Measurements from ENCODE around the gene TKTL2.

The TKTL2 gene

DNA sequence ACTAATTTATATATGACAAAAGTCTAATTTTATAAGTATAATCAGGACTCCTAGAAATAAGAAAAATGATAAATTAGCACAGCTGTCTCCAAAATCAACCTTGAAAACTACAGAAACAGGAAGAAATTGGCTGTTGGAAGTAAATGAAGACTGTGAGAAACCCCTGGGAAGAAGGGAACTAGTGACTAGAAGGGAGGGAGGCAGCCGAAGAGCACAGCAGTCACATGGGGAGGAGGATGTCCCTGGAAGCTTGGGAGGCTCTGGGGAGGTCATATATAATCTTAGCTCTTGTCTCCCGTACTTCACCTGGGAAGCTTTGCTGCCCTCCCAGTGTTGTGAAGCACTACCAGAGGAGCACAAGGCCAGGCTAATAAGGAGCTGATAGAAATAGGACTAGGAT is 12.0 kb upstream of the TKTL2 start:
- Histone ChIP-seq H3K9ac (ENCODE audit: low read depth, low read length) (no peak overlapping the region), H3K27me3 (ENCODE audit: insufficient read depth, low read length) (no peaks in the 10 kb centered on the region), H3K36me3 (ENCODE audit: insufficient read depth, low read length) (no peaks in the 10 kb centered on the region), H3K9me3 (ENCODE audit: insufficient read depth, low read depth, low read length) (no peaks in the 10 kb centered on the region), H3K4me3 (ENCODE audit: low read length) (no peak overlapping the region), H3K27ac (ENCODE audit: low read depth, low read length) (no peak overlapping the region), H3K4me1 (ENCODE audit: insufficient read depth, low read length) (peaks cover 4% of the 10 kb centered on the region; the same call in 1 of the 2 replicates)
- 94% methylated on average over 2 of the region's 2 CpGs for WGBS

DNA sequence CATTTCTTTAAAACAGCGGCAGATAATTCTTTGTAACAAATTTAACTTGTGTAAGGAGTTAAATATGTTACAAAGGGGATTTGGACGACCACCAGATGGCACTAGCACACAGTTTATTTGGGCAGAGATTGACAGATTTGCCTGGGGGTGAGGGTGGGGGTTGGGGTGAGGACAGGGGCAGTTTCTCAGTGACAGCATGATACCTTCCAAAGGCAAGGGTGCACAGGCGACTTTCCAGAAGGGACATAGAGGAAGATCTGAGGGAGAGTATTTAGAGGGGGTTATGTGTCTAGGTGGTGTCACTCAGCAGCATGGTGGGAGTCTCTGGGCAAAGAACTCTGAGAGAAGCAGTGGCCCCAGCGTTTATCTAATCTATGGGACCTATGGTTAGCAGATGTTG is 11.4 kb upstream of the TKTL2 start:
- Histone ChIP-seq H3K9ac (ENCODE audit: low read depth, low read length) (no peak overlapping the region), H3K27me3 (ENCODE audit: insufficient read depth, low read length) (no peaks in the 10 kb centered on the region), H3K27ac (ENCODE audit: low read depth, low read length) (no peak overlapping the region), H3K9me3 (ENCODE audit: insufficient read depth, low read depth, low read length) (no peaks in the 10 kb centered on the region), H3K4me3 (ENCODE audit: low read length) (no peak overlapping the region), H3K36me3 (ENCODE audit: insufficient read depth, low read length) (no peaks in the 10 kb centered on the region), H3K4me1 (ENCODE audit: insufficient read depth, low read length) (peaks cover 4% of the 10 kb centered on the region; the same call in 1 of the 2 replicates)
- WGBS: 40% methylated on average over 4 of the region's 4 CpGs

DNA sequence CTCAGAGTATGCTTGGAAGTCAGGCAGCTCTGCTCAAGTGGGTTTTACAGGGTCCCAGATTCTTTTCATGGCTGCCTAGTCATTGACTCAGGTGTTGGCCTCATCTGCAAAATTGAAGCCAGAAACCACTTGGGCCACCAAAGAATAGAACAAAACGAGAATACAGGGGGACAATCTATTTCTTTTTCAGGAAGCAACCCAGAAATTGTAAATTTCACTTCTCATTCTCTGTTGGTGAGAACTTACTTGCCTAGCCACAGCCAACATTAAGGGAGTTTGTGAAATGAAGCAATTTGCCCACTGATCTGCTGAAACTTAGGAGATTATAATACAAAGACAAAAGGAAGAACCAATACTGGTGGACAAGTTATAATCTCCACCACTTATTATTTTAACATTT is 8.6 kb upstream of the TKTL2 start:
- Histone ChIP-seq H3K36me3 (ENCODE audit: insufficient read depth, low read length) (no peaks in the 10 kb centered on the region), H3K9ac (ENCODE audit: low read depth, low read length) (no peak overlapping the region), H3K4me1 (ENCODE audit: insufficient read depth, low read length) (peaks cover 4% of the 10 kb centered on the region; the same call in 1 of the 2 replicates), H3K27ac (ENCODE audit: low read depth, low read length) (no peak overlapping the region), H3K4me3 (ENCODE audit: low read length) (no peak overlapping the region), H3K27me3 (ENCODE audit: insufficient read depth, low read length) (no peaks in the 10 kb centered on the region), H3K9me3 (ENCODE audit: insufficient read depth, low read depth, low read length) (no peaks in the 10 kb centered on the region)
- 92% methylated on average over 1 of the region's 1 CpG for WGBS

DNA sequence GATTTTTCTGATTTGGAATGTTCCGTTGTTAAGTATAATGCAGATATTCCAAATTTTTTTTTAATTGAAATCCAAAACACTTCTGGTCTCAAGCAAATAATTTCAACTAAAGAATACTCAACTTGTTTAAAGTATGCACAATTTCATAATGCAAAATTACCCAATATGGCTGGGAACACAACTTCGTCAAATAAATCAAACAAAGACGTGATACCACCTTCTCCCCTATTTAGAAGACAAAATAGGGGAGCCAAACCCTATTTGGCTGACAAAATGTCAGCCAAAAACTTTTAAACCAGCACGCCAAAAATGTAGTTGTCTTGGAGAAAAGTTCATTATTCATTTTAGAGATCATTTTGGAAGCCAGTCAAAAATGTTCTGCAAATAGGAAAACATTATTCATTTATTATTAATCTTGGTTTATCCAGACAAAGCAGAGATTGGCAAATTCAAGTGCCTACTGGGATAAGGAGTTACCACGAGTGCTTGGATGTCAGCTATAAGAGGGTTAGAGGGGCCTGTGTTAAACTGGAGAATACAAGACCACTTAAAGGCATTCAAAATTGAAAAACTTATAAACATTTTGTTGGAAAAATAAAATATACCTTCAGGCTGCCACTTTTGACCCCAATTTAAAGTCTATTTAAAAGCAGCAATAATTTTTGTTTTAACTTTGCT is 3.3 kb upstream of the TKTL2 start:
- no peak overlapping the region for H3K4me3 ChIP-seq (ENCODE audit: low read length)
- no peaks in the 10 kb centered on the region for H3K9me3 ChIP-seq (ENCODE audit: insufficient read depth, low read depth, low read length)
- 95% methylated on average over 5 of the region's 5 CpGs for WGBS
- no peak overlapping the region for H3K9ac ChIP-seq (ENCODE audit: low read depth, low read length)
- H3K27ac ChIP-seq (ENCODE audit: low read depth, low read length): no peak overlapping the region
- no peaks in the 10 kb centered on the region for H3K27me3 ChIP-seq (ENCODE audit: insufficient read depth, low read length)
- H3K36me3 ChIP-seq (ENCODE audit: insufficient read depth, low read length): no peaks in the 10 kb centered on the region
- no peaks in the 10 kb centered on the region for H3K4me1 ChIP-seq (ENCODE audit: insufficient read depth, low read length)

DNA sequence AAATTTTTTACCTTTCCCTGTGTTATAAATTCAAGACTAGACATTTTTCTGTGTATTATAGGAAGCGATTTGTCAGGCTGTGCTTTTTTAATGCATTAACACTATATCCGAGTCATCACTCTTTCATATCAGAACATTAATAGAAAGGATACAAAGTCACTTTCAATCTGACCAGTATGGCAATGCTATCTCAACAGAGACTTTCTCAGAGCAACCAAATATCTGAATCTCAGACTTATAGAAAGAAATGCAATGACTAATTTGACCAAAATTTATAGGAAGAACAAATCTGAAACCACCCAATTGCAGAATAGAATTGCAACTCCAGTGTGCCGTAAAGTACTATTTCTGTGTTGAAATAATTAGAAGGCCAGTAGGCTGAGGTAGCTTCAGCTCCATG is 473 bp upstream of the TKTL2 start:
- H3K36me3 ChIP-seq (ENCODE audit: insufficient read depth, low read length): no peaks in the 10 kb centered on the region
- WGBS: 98% methylated on average over 3 of the region's 3 CpGs
- H3K9ac ChIP-seq (ENCODE audit: low read depth, low read length): no peak overlapping the region
- no peak overlapping the region for H3K4me3 ChIP-seq (ENCODE audit: low read length)
- H3K4me1 ChIP-seq (ENCODE audit: insufficient read depth, low read length): no peaks in the 10 kb centered on the region
- no peaks in the 10 kb centered on the region for H3K27me3 ChIP-seq (ENCODE audit: insufficient read depth, low read length)
- H3K9me3 ChIP-seq (ENCODE audit: insufficient read depth, low read depth, low read length): no peaks in the 10 kb centered on the region
- no peak overlapping the region for H3K27ac ChIP-seq (ENCODE audit: low read depth, low read length)

DNA sequence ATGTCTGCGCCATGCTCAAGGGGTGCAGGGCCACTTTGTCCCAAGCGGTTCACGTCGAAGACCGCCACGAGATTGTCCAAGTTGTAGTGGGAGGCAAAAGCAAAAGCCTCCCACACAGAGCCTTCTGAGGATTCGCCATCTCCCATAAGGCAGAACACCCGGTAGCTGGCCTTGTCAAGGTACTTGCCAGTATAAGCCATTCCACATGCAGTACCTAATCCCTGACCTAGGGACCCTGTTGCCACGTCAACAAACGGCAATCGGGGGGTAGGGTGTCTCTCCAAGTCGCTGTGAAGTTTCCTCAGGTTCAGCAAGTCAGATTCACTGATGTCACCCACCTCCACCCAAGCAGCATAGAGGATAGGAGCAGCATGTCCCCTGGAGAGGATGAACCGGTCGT is 424 bp downstream of the TKTL2 start:
- H3K4me3 ChIP-seq (ENCODE audit: low read length): no peak overlapping the region
- H3K27me3 ChIP-seq (ENCODE audit: insufficient read depth, low read length): no peaks in the 10 kb centered on the region
- no peaks in the 10 kb centered on the region for H3K36me3 ChIP-seq (ENCODE audit: insufficient read depth, low read length)
- WGBS: 97% methylated on average over 14 of the region's 14 CpGs
- no peak overlapping the region for H3K27ac ChIP-seq (ENCODE audit: low read depth, low read length)
- no peaks in the 10 kb centered on the region for H3K9me3 ChIP-seq (ENCODE audit: insufficient read depth, low read depth, low read length)
- no peaks in the 10 kb centered on the region for H3K4me1 ChIP-seq (ENCODE audit: insufficient read depth, low read length)
- no peak overlapping the region for H3K9ac ChIP-seq (ENCODE audit: low read depth, low read length)

DNA sequence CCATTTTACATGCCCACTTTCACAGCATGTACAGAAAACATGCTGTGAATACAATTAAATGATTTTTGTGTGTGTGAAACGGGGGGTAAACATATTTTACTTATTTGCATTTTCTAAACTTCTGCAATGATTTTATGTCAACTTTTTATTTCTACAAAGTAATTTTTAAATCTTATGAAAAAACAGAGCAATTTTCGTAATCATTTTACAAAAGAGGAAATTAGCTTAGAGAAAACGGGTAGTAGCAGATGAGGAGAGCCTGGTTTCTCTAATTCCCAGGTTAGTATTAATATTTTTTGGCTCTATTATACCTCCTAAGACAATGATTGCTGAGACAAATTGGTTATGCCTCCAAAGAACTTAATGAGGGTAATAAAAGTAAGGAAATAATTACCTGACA is 3.2 kb downstream of the TKTL2 start:
- no CpG with 5 or more reads among the region's 3 CpGs for WGBS
- Histone ChIP-seq H3K4me3 (ENCODE audit: low read length) (no peak overlapping the region), H3K9me3 (ENCODE audit: insufficient read depth, low read depth, low read length) (no peaks in the 10 kb centered on the region), H3K9ac (ENCODE audit: low read depth, low read length) (no peak overlapping the region), H3K27me3 (ENCODE audit: insufficient read depth, low read length) (no peaks in the 10 kb centered on the region), H3K4me1 (ENCODE audit: insufficient read depth, low read length) (no peaks in the 10 kb centered on the region), H3K36me3 (ENCODE audit: insufficient read depth, low read length) (no peaks in the 10 kb centered on the region), H3K27ac (ENCODE audit: low read depth, low read length) (no peak overlapping the region)

DNA sequence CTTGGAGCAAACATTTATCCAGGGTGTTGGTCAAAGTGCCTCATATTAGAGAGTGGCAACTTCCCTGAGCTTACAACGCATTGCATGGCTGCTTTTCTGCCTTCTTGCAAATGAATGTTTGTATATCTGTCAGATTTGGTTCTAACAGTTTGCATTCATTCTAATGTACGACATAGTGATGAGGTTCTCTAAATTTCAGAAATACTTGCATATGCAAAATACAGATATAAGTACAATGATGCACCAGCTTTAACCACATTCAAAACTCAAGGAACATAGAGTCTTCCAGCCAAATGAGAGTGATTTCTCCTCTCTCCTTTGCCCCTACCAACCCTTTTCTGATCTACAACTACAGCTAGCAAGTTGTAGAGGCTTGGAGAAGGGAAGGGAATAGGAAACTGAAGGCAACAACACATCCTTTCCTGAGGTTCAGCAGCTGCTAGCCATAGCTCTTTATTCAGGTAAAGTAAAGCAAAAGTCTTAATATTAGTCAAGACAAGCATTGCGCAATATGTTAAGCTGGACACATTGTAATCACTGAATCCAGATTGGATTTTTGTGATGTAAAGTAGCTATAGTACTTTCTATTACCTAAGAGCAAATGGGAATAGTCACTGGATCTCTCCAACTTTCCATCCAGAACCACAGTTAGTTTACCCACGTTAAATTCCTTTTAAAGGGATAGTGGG is 6.3 kb downstream of the TKTL2 start:
- 100% methylated on average over 3 of the region's 4 CpGs for WGBS

DNA sequence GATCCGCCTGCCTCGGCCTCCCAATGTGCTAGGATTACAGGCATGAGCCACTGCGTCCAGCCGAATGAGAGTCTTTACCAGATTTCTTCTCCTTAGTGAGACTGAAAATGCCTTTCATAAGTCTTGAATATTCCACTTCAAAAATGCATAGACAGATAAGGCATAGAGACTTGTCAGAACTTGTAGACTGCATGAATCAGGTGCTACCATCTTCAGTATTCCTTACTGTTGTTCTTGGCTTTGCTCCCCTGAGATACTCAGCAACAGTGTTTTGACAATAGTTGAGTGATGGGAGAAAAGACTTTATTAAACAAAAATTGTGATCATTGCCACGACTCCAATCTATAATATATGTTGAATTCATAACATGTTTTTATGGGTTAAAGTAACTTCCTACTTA is 11.0 kb downstream of the TKTL2 start:
- Histone ChIP-seq H3K27me3 (ENCODE audit: insufficient read depth, low read length) (no peaks in the 10 kb centered on the region), H3K4me1 (ENCODE audit: insufficient read depth, low read length) (no peaks in the 10 kb centered on the region), H3K36me3 (ENCODE audit: insufficient read depth, low read length) (no peaks in the 10 kb centered on the region), H3K9ac (ENCODE audit: low read depth, low read length) (no peak overlapping the region), H3K9me3 (ENCODE audit: insufficient read depth, low read depth, low read length) (no peaks in the 10 kb centered on the region), H3K4me3 (ENCODE audit: low read length) (no peak overlapping the region), H3K27ac (ENCODE audit: low read depth, low read length) (no peak overlapping the region)
- WGBS: 97% methylated on average over 4 of the region's 5 CpGs

More for the DNA sequence above, 6.3 kb downstream of the TKTL2 start:
- H3K27ac ChIP-seq (ENCODE audit: low read depth, low read length): no peak overlapping the region
- H3K9me3 ChIP-seq (ENCODE audit: insufficient read depth, low read depth, low read length): no peaks in the 10 kb centered on the region
- H3K4me1 ChIP-seq (ENCODE audit: insufficient read depth, low read length): no peaks in the 10 kb centered on the region
- no peaks in the 10 kb centered on the region for H3K36me3 ChIP-seq (ENCODE audit: insufficient read depth, low read length)
- H3K27me3 ChIP-seq (ENCODE audit: insufficient read depth, low read length): no peaks in the 10 kb centered on the region
- no peak overlapping the region for H3K9ac ChIP-seq (ENCODE audit: low read depth, low read length)
- no peak overlapping the region for H3K4me3 ChIP-seq (ENCODE audit: low read length)

DNA sequence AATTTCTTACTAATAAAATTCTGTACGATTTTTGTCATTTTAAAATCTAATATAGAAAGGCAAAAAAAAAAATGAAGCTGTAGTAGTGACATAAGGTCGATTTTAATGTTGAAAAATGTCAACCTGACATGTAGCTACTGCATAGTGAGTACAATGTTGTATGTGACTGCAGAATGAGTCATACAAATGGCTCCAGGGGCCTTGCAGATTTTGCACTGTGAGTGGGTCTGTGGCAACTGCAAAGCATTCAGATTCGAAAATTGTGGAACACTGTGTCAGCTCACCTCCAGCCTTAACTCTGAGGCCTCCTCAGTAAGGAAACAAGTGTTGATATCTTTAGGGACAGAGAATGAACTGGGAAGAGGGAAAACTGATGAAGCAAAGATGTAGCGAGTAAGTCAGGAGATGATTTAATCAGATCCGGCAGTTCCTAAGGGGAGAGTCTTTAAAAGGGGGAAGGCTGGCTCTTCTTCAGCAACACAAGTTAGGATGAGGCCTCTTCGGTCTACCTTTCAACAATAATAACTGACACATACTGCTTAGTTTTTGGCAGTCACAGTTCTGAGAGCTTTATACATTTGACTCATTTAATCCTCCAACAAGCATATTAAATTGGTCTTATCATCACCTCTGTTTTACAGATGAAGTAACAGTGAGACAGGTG is 24.9 kb downstream of the TKTL2 start:
- Histone ChIP-seq H3K27me3 (ENCODE audit: insufficient read depth, low read length) (no peaks in the 10 kb centered on the region), H3K36me3 (ENCODE audit: insufficient read depth, low read length) (no peaks in the 10 kb centered on the region), H3K4me1 (ENCODE audit: insufficient read depth, low read length) (no peaks in the 10 kb centered on the region), H3K9ac (ENCODE audit: low read depth, low read length) (no peak overlapping the region), H3K4me3 (ENCODE audit: low read length) (no peak overlapping the region), H3K27ac (ENCODE audit: low read depth, low read length) (no peak overlapping the region), H3K9me3 (ENCODE audit: insufficient read depth, low read depth, low read length) (no peaks in the 10 kb centered on the region)
- 79% methylated on average over 6 of the region's 6 CpGs for WGBS

DNA sequence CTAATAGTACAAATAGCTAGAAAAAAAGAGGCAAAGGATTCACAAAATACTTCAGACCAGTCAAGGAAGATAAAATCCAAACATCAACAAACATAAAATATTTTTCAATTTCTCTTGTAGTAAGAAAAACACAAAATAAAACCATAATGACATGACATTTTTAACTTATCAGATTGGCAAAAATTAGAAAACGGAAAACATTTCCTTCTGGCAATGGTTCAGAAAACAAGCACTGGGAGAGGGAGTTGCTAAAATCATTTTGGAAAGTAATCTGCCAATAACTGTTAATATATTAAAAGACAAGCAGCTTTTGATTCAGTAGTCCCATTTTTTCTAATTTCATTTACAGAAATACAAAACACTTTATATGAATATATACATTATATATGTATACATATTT is 26.1 kb downstream of the TKTL2 start:
- WGBS: no CpG with 5 or more reads among the region's 1 CpG
- H3K4me1 ChIP-seq (ENCODE audit: insufficient read depth, low read length): no peaks in the 10 kb centered on the region

More for the DNA sequence above, 26.1 kb downstream of the TKTL2 start:
- Histone ChIP-seq H3K9ac (ENCODE audit: low read depth, low read length) (no peak overlapping the region), H3K36me3 (ENCODE audit: insufficient read depth, low read length) (no peaks in the 10 kb centered on the region), H3K4me3 (ENCODE audit: low read length) (no peak overlapping the region), H3K27ac (ENCODE audit: low read depth, low read length) (no peak overlapping the region), H3K9me3 (ENCODE audit: insufficient read depth, low read depth, low read length) (no peaks in the 10 kb centered on the region), H3K27me3 (ENCODE audit: insufficient read depth, low read length) (no peaks in the 10 kb centered on the region)

All from HUES64 (cell line).